Suprapubic skin (tissue), 3 donors: ENCODE data around the gene STXBP5L.

Source experiments
- CTCF ChIP-seq, 2 donors: fragments of 200-600 bp in 1 of 2; fragments of 450-650 bp in 1 of 2; sonication (generic) in 1 of 2; IDR thresholded peaks; one replicate each; pipeline ENCODE4 v1.5.1; 2016 to 2019; ENCODE audit warnings: antibody characterized with exemption in 2 of 2, mild to moderate bottlenecking in 1 of 2, moderate library complexity in 1 of 2
- EP300 ChIP-seq: sonication (generic); formaldehyde crosslinking; IDR thresholded peaks from one replicate; pipeline ENCODE4 v1.6.1; 2017; ENCODE audit warnings: antibody characterized with exemption
- POLR2A ChIP-seq, 2 donors: fragments of 450-650 bp; IDR thresholded peaks; one replicate each; pipeline ENCODE4 v1.6.1; 2017; ENCODE audit warnings: antibody characterized with exemption in 2 of 2, mild to moderate bottlenecking in 2 of 2, moderate library complexity in 2 of 2

- TF ChIP-seq CTCF (IDR thresholded peaks at IDR 0.05) (no peak), EP300 (no peak), POLR2A (IDR thresholded peaks at IDR 0.05) (no peak)
Measured at GRCh38 chr3:121443456-121443855, 535.5 kb downstream of the STXBP5L start.
